Kidney (tissue), 14 donors: ENCODE measurements around the gene DICER1. TPM values are rescaled to one million over a fixed set of nuclear protein-coding genes. Genes with fewer than 3 reads are reported as not detected.

Source experiments
- DNase-seq, 5 donors: peaks; one replicate each; pipeline ENCODE4 v3.0.0-alpha.2; 2013 to 2020
- FAIRE-seq: peaks from 2 replicates; lab custom pipeline; 2012; peaks lifted over from hg19 to GRCh38; lab: Jason Lieb, UNC
- H3K27ac ChIP-seq, 2 donors: one replicate each; pipeline ENCODE4 v1.7.0; 2013; ENCODE audit warnings: low read depth in 2 of 2, low read length in 2 of 2, inconsistent platforms in 1 of 2
- H3K27me3 ChIP-seq: one replicate; pipeline ENCODE4 v1.7.1; 2013; ENCODE audit warnings: low read length, inconsistent platforms; ENCODE audit not compliant: control insufficient read depth, insufficient read depth
- H3K36me3 ChIP-seq, 3 donors: one replicate each; pipeline versions ENCODE4 v1.7.0 to v1.7.1; 2013; ENCODE audit warnings: low read length in 3 of 3, control low read depth in 1 of 3, inconsistent platforms in 1 of 3; ENCODE audit not compliant: insufficient read depth in 3 of 3, control insufficient read depth in 2 of 3
- H3K4me1 ChIP-seq, 3 donors: one replicate each; pipeline versions ENCODE4 v1.7.0 to v1.7.1; 2013; ENCODE audit warnings: low read length in 3 of 3, inconsistent platforms in 1 of 3, low read depth in 1 of 3; ENCODE audit not compliant: control insufficient read depth in 2 of 3, insufficient read depth in 2 of 3
- H3K4me3 ChIP-seq, 3 donors: one replicate each; pipeline versions ENCODE4 v1.7.0 to v1.8.1; 2013; ENCODE audit warnings: low read length in 3 of 3, control low read depth in 1 of 3, inconsistent platforms in 1 of 3
- H3K9ac ChIP-seq, 3 donors: one replicate each; pipeline versions ENCODE4 v1.7.0 to v1.7.1; 2013; ENCODE audit warnings: low read length in 3 of 3, control low read depth in 1 of 3, inconsistent platforms in 1 of 3
- H3K9me3 ChIP-seq, 3 donors: one replicate each; pipeline versions ENCODE4 v1.7.0 to v1.7.1; 2013; ENCODE audit warnings: low read length in 3 of 3, control low read depth in 1 of 3, inconsistent platforms in 1 of 3; ENCODE audit not compliant: control insufficient read depth in 2 of 3, insufficient read depth in 1 of 3
- CTCF ChIP-seq: IDR thresholded peaks from 3 replicates; pipeline ENCODE4 v1.5.1; 2012; ENCODE audit warnings: mild to moderate bottlenecking, moderate library complexity, borderline replicate concordance; ENCODE audit not compliant: insufficient read depth; ENCODE audit errors: extremely low read depth
- intact Hi-C: fragments of 100-400 bp; cut with DNase I; formaldehyde crosslinking; loops from one replicate; pipeline ENCODE4 v1.11.1; 2022
- polyA plus RNA-seq: library from polyadenylated mRNA; stranded (reverse); fragments of 350-450 nt; fragmentation: Illumina TruSeq; extraction: RNeasy Lipid Tissue Mini Kit (QIAGEN cat#74804); gene quantifications from one replicate; pipeline ENCODE4 v1.2.3, GENCODE V29; 2014; ENCODE audit warnings: low read depth, low replicate concordance; ENCODE audit not compliant: insufficient read depth
- total RNA-seq: library from RNA; stranded (reverse); fragmentation: NEBNext Ultra II Directional; extraction: Animal tissue kit (Norgen Biotek cat#: 25700); gene quantifications from one replicate; pipeline ENCODE4 v1.2.1, GENCODE V29; 2021
- donor health status: control.
- donor health status: control.
- donor health status: control.
- donor health status: control.
- donor health status: control.
- donor health status: DM: yes; HTN: yes; CAD: no.
- donor health status: Normal renal cell carcinoma (clear cell type).

Gene DICER1
- total and polyA plus RNA-seq, 2 donors from 2014 or later = 6.0 to 83.6 TPM

DNA sequence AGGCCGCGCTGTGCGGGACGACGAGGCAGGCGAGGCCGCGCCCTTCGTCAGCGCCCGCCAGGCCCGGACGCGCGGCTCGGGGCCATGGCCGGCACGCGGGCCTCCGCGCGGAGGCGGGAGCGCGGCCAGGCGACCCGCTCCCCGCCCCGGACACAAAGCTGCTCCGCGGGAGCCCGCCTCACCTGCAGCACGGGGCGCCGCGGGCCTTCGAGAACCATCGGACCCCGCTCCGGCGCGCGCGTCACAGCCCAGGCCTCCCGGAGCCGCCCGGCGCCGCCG, 342 bp downstream of the DICER1 start:
- Histone ChIP-seq H3K9me3 (no peaks in the 10 kb centered on the region), H3K36me3 (no peaks in the 10 kb centered on the region), H3K4me3 (peak overlapping the region in 1 of 3 donors; percentile 67), H3K27ac (peak overlapping the region; percentile 94 to 97), H3K4me1 (peaks cover 0 to 25% (median 8%) of the 10 kb centered on the region in 3 donors), H3K9ac (peak overlapping the region in 2 of 3 donors; percentile 61 to 95), H3K27me3 (no peaks in the 10 kb centered on the region)
- no peak for TF ChIP-seq CTCF
- no peak for FAIRE-seq
- intact Hi-C loops = no loop called here
- no peak for DNase-seq

DNA sequence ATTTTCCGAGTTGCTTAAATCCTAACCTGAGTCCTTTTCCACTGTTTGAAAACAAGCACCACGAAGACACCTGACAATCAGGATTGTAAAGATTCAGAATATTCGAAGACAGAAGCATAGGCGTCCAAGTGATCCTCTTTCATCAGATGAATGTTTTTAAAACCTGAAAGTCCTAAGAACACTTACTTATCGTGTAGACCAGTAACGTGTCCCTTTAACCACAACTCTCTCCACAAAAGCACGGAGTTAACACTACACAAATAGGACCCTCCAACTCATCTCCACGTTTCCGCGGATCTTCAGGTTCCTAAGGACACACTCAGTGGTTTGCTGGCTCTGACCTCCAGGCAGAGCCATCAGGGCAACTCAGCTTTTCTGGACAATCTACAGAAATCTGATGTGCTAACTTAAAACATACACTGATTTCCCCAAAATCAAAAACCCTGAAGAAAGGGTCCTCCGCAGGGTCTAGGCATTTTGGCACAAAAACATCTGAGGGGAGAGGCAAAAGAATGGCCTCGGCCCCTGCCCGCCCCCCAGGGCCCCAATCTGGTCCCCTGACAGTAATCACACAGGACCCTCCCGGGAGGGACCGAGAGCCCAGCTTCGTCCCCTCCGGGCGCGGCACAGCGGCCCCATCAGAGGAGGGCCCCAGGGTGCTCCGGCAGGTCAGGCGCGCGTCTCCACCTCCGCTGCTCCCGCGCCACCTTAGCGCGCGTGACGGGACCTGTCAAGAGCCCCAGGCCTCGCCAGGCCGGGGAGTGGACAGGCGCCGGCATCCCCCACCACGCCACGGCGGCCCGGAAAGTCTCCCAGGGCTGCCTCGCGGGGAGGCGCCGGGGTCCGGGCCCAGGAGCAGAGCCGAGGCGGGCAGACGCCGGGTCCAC, 925 bp downstream of the DICER1 start:
- Histone ChIP-seq H3K4me3 (peak overlapping the region; percentile 54 to 84 (median 67)), H3K9me3 (no peaks in the 10 kb centered on the region), H3K27ac (peak overlapping the region; percentile 74 to 97), H3K36me3 (no peaks in the 10 kb centered on the region), H3K9ac (peak overlapping the region; percentile 55 to 80 (median 61)), H3K4me1 (peaks cover 0 to 29% (median 12%) of the 10 kb centered on the region in 3 donors), H3K27me3 (no peaks in the 10 kb centered on the region)
- DNase-seq (peak; percentile 40 to 88 (median 61)), FAIRE-seq (no peak)
- TF ChIP-seq CTCF = no peak
- intact Hi-C loops = no loop called here

GRCh38 chr14:95155045-95155444, 2.3 kb downstream of the DICER1 start:
- intact Hi-C loops = no loop called here
- Histone ChIP-seq H3K9me3 (no peaks in the 10 kb centered on the region), H3K36me3 (no peaks in the 10 kb centered on the region), H3K9ac (no peak overlapping the region), H3K4me1 (peaks cover 0 to 30% (median 12%) of the 10 kb centered on the region in 3 donors), H3K27me3 (no peaks in the 10 kb centered on the region), H3K4me3 (peak overlapping the region in 2 of 3 donors; percentile 67 to 84), H3K27ac (no peak overlapping the region)
- FAIRE-seq = no peak
- no peak for TF ChIP-seq CTCF
- no peak for DNase-seq
